Endothelial cell of umbilical vein (primary cell): ENCODE measurements around the gene PPP1R3G. TPM values are rescaled to one million over a fixed set of nuclear protein-coding genes. Genes with fewer than 3 reads are reported as not detected.
"Not testable (repeated sequence)": the region's sequence is repeated elsewhere in the genome, so short reads cannot be mapped to it uniquely, and the experiment has no call there.

Source experiments
- BruUV-seq: library from RNA; stranded (reverse); fragments of 400-500 nt; replicated peaks from 2 replicates; lab custom pipeline; 2021; lab: Mats Ljungman, UMichigan
- CTCF ChIA-PET: fragments of 300-600, 350-600 bp; sonication (Branson Sonifier 250); formaldehyde crosslinking; loops from one replicate; lab custom pipeline; 2021; ENCODE audit warnings: antibody characterized with exemption, inconsistent platforms; lab: Charles Lee
- POLR2A ChIA-PET: fragments of 300-600, 350-600 bp; sonication (Branson Sonifier 250); formaldehyde crosslinking; loops from one replicate; lab custom pipeline; 2021; ENCODE audit warnings: antibody characterized with exemption, inconsistent platforms; lab: Charles Lee
- DNase-seq: peaks from one replicate; pipeline ENCODE4 v3.0.0-alpha.2; 2011; ENCODE audit warnings: low read depth, low spot score
- FAIRE-seq: peaks from 2 replicates; lab custom pipeline; 2011; peaks lifted over from hg19 to GRCh38; lab: Jason Lieb, UNC
- H2AFZ ChIP-seq: 2 replicates; pipeline ENCODE4 v1.6.0; 2012; ENCODE audit warnings: low read depth, low read length, control low read depth, inconsistent platforms
- H3K27ac ChIP-seq: 2 replicates; pipeline ENCODE4 v1.5.1; 2011; ENCODE audit warnings: low read depth, mild to moderate bottlenecking, control low read depth, low read length, moderate library complexity; ENCODE audit not compliant: insufficient read depth
- H3K27me3 ChIP-seq, 2 experiments: 2 replicates each; pipeline versions ENCODE4 v1.6.0 to v1.6.1; 2011; ENCODE audit warnings: low read length in 2 of 2, mixed read lengths in 1 of 2; ENCODE audit not compliant: control insufficient read depth in 2 of 2, insufficient read depth in 2 of 2
- H3K36me3 ChIP-seq, 2 experiments: 2 replicates in 1 of 2; 3 replicates in 1 of 2; pipeline ENCODE4 v1.5.1; 2011; ENCODE audit warnings: low read length in 2 of 2, mild to moderate bottlenecking in 1 of 2, moderate library complexity in 1 of 2; ENCODE audit not compliant: control insufficient read depth in 2 of 2, insufficient read depth in 2 of 2; ENCODE audit errors: extremely low read depth in 1 of 2
- H3K4me1 ChIP-seq: 3 replicates; pipeline ENCODE4 v1.5.1; 2011; ENCODE audit warnings: mild to moderate bottlenecking, low read length; ENCODE audit not compliant: control insufficient read depth, insufficient read depth; ENCODE audit errors: extremely low read depth
- H3K4me2 ChIP-seq: 2 replicates; pipeline ENCODE4 v1.6.1; 2011; ENCODE audit warnings: low read length, control low read depth, mixed read lengths; ENCODE audit not compliant: insufficient read depth
- H3K4me3 ChIP-seq, 3 experiments: fragments of 200-600 bp in 1 of 3; sonication (generic), shearing (Covaris generic) in 1 of 3; replicated peaks in 1 of 3; 2 replicates each; pipeline ENCODE4 v1.5.1; 2011 to 2016; ENCODE audit warnings: control low read depth in 3 of 3, low read length in 3 of 3, mild to moderate bottlenecking in 2 of 3, inconsistent platforms in 1 of 3, low read depth in 1 of 3, moderate library complexity in 1 of 3; ENCODE audit not compliant: insufficient read depth in 1 of 3
- H3K79me2 ChIP-seq: 2 replicates; pipeline ENCODE4 v1.6.0; 2012; ENCODE audit warnings: low read length, inconsistent platforms; ENCODE audit not compliant: control insufficient read depth, insufficient read depth
- H3K9ac ChIP-seq: replicated peaks from 2 replicates; pipeline ENCODE3; 2011; ENCODE audit warnings: low read length, control low read depth; ENCODE audit not compliant: insufficient read depth; ENCODE audit errors: extremely low read depth
- H3K9me1 ChIP-seq: replicated peaks from 3 replicates; pipeline ENCODE4 v1.6.0; 2011; ENCODE audit warnings: mild to moderate bottlenecking, low read length; ENCODE audit not compliant: control insufficient read depth, insufficient read depth; ENCODE audit errors: extremely low read depth
- H3K9me3 ChIP-seq: replicated peaks from 2 replicates; pipeline ENCODE4 v1.5.1; 2012; ENCODE audit warnings: low read length, inconsistent platforms; ENCODE audit not compliant: control insufficient read depth, insufficient read depth
- H4K20me1 ChIP-seq: replicated peaks from 2 replicates; pipeline ENCODE3; 2011; ENCODE audit warnings: mild to moderate bottlenecking, low read length; ENCODE audit not compliant: control insufficient read depth, insufficient read depth; ENCODE audit errors: extremely low read depth
- EZH2 ChIP-seq: IDR thresholded peaks from 2 replicates; pipeline ENCODE4 v1.6.1; 2012; ENCODE audit warnings: borderline replicate concordance, low read depth, mild to moderate bottlenecking, moderate library complexity, low read length, inconsistent platforms; ENCODE audit not compliant: severe bottlenecking
- FOS ChIP-seq: IDR thresholded peaks from 2 replicates; pipeline ENCODE4 v1.6.1; 2011; ENCODE audit warnings: mild to moderate bottlenecking, low read length, moderate library complexity, borderline replicate concordance; ENCODE audit not compliant: insufficient read depth
- JUN ChIP-seq: IDR thresholded peaks from 2 replicates; pipeline ENCODE4 v1.6.1; 2011; ENCODE audit warnings: borderline replicate concordance, low read depth; ENCODE audit not compliant: insufficient read length, insufficient read depth
- POLR2A ChIP-seq: IDR thresholded peaks from 2 replicates; pipeline ENCODE4 v1.6.1; 2012; ENCODE audit warnings: low read depth, mild to moderate bottlenecking, control low read depth, low read length
- dilution Hi-C: fragments of 300-500 bp; cut with MboI; formaldehyde crosslinking; loops from one replicate; pipeline ENCODE4 v1.15.0; 2019; ENCODE audit warnings: low sequenced_read_pairs; ENCODE audit not compliant: extremely low pct_ligation_motif_present
- intact Hi-C: fragments of 100-400 bp; cut with micrococcal nuclease; formaldehyde crosslinking; loops from one replicate; pipeline ENCODE4 v1.10.0; 2022
- polyA plus RNA-seq, 4 experiments: library from polyadenylated mRNA; depleted of rRNA in 3 of 4; stranded (reverse) in 3 of 4; unstranded in 1 of 4; fragments of >200 nt; gene quantifications; 2 replicates each; pipeline versions ENCODE4 v1.2.1 to v1.2.3, GENCODE V29; 2011 to 2012; ENCODE audit warnings: missing spikeins in 1 of 4
- total RNA-seq: library from RNA; stranded (reverse); gene quantifications from 2 replicates; pipeline ENCODE4 v1.2.3, GENCODE V29; 2021

PPP1R3G gene
- total and polyA plus RNA-seq, 2 donors (not counting 3 experiments of a cell fraction or from before 2014, with no cell fraction given): 0.04 to 0.09 TPM

GRCh38 chr6:5120543-5120942, 35.4 kb downstream of the PPP1R3G start:
- BruUV-seq, POLR2A ChIA-PET, DNase-seq, H3K9me3 ChIP-seq, H2AFZ ChIP-seq, H3K4me2 ChIP-seq, H4K20me1 ChIP-seq, H3K27ac ChIP-seq, CTCF ChIA-PET, intact Hi-C loops, H3K36me3 ChIP-seq, FAIRE-seq, H3K9ac ChIP-seq, H3K9me1 ChIP-seq, H3K4me3 ChIP-seq, H3K27me3 ChIP-seq, dilution Hi-C loops, H3K79me2 ChIP-seq, H3K4me1 ChIP-seq: not testable (repeated sequence)

- H3K27me3 ChIP-seq: no peaks in the 10 kb centered on the region
- no peaks in the 10 kb centered on the region for H3K36me3 ChIP-seq
- dilution Hi-C loops: no loop called here
- H3K4me3 ChIP-seq: no peak overlapping the region
- DNase-seq (no peak), FAIRE-seq (no peak)
- ChIA-PET POLR2A (no interaction called here), CTCF (no interaction called here)
- H3K9me3 ChIP-seq: no peaks in the 10 kb centered on the region
- H3K9ac ChIP-seq: no peak overlapping the region
- H3K4me1 ChIP-seq: no peaks in the 10 kb centered on the region
- H3K4me2 ChIP-seq: no peak overlapping the region
- H4K20me1 ChIP-seq: no peaks in the 10 kb centered on the region
- no peaks in the 10 kb centered on the region for H3K79me2 ChIP-seq
- no TSS peak for BruUV-seq
- H2AFZ ChIP-seq: no peak overlapping the region
- intact Hi-C loops: no loop called here
- no peak for TF ChIP-seq JUN
- TF ChIP-seq FOS: no peak
- no peak for TF ChIP-seq POLR2A
- no peak for TF ChIP-seq EZH2
- no peaks in the 10 kb centered on the region for H3K9me1 ChIP-seq
- no peak overlapping the region for H3K27ac ChIP-seq
These were observed 36.3 kb downstream of the PPP1R3G start for GRCh38 chr6:5121479-5121878.
